Activated T-cell treated with anti-CD3 and anti-CD28 coated beads, Interleukin-2, amount 50 U/mL, for 1 hour (primary cell): ENCODE data around the gene SHROOM1.
"Not testable (repeated sequence)": the region's sequence is repeated elsewhere in the genome, so short reads cannot be mapped to it uniquely, and the experiment has no call there.

Experiments used
- DNase-seq: peaks from one replicate; pipeline ENCODE4 v3.0.0-alpha.2; 2020

Gene SHROOM1

DNA sequence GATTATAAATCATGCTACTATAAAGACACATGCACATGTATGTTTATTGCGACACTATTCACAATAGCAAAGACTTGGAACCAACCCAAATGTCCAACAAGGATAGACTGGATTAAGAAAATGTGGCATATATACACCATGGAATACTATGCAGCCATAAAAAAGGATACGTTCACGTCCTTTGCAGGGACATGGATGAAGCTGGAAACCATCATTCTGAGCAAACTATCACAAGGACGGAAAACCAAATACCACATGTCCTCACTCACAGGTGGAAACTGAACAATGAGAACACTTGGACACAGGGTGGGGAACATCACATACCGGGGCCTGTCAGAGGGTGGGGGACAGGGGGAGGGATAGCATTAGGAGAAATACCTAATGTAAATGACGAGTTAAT lies 24.6 kb downstream of the SHROOM1 start:
- DNase-seq: not testable (repeated sequence)

DNA sequence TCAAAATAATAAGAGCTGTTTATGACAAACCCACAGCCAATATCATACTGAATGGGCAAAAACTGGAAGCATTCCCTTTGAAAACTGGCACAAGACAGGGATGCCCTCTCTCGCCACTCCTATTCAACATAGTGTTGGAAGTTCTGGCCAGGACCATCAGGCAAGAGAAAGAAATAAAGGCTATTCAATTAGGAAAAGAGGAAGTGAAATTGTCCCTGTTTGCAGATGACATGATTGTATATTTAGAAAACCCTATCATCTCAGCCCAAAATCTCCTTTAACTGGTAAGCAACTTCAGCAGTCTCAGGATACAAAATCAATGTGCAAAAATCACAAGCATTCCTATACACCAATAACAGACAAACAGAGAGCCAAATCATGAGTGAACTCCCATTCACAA lies 26.2 kb downstream of the SHROOM1 start:
- not testable (repeated sequence) for DNase-seq

DNA sequence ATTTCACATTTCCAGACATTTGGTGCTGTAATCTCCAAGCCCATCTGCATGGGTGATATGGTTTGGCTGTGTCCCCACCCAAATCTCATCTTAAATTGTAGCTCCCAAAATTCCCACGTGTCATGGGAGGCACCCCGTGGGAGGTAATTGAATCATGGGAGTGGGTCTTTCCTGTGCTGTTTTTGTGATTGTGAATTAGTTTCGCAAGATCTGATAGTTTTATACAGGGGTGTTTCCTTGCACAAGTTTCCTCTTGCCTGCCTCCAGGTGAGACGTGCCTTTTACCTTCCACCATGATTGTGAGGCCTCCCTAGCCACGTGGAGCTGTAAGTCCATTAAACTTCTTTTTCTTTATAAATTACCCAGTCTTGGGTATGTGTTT lies 27.8 kb downstream of the SHROOM1 start:
- DNase-seq: not testable (repeated sequence)

DNA sequence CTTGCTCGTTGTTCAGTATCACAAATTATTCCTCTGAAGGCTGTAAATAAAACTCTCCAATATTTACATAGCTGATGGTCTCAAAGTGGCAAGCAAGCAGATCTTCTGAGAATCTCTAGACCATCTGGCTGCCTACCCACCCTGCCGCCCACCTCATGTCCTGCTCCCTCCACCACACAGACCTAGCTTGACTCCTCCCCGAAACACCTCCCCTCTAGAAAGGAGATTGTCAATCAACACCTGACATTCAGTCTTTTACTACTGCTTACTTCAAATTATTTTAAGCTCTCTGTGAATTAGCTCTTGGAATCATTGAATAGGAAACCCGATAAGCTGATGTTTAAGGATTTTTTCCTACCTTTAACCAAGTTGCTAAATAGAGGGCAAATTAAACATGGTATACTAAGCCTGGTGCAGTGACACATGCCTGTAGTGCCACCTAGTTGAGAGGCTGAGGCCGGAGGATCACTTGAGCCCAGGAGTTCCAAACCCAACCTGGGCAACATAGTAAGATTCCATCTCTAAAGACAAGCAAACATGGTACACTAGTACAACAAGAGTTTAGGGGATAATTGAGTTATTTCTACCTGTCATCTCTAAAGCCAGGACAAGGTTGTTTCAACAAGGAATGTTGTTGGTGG lies 28.3 kb downstream of the SHROOM1 start:
- no peak for DNase-seq

DNA sequence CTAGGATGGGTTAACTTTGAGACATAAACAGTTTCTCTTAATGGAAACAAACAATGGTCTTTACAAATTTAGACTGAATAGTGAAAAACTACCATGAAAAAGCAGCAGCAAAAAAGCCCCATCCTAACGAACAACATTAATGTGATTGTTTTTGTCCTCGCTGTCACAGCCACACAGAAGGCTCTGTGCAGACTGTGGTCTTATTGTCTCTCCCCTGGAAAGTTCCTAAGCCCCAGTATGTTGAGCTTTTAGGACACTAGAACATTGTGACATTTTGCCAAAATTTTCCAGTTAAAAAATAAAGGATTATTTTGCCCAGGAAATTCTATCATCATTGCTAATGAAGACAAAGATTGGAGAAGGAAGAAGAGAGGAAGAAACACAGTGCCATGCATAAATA lies 29.9 kb downstream of the SHROOM1 start:
- no peak for DNase-seq

DNA sequence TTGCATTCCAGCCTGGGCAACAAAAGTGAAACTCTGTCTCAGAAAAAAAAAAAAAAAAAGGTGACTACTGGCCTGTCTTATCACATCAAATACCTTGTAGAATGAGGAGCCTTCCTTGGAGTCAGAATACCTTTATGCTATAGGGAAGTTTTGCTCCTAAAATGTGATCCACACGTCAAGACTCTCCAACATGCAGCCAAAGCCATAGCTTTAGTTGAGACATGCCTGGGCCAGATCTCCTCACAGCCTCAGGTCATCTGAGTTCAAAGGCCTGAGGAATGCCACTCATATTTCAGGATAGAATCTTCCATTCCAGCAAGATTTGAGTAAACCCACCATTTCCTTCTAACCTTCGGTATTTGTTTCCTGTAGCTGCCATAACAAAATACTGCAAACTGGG lies 31.1 kb downstream of the SHROOM1 start:
- no peak for DNase-seq

DNA sequence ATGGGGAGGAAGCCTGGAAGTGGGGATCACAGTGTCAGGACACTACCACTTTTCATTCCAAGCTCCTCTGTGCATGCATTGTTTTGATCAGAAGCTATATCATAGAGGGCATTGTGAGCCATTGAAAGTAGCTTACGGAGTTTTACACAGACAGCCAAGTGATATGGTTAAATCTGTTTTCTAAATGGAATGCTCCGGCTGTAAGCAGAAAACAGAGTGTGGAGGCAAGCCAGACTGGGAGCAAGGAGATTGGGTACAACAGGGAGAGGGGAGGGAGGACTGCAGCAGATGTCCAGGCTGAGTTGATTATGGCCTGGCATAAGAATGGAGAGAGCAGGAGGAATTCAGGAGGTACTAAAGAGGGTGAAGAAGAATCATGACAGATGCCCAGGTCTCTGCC lies 32.8 kb downstream of the SHROOM1 start:
- DNase-seq: no peak

DNA sequence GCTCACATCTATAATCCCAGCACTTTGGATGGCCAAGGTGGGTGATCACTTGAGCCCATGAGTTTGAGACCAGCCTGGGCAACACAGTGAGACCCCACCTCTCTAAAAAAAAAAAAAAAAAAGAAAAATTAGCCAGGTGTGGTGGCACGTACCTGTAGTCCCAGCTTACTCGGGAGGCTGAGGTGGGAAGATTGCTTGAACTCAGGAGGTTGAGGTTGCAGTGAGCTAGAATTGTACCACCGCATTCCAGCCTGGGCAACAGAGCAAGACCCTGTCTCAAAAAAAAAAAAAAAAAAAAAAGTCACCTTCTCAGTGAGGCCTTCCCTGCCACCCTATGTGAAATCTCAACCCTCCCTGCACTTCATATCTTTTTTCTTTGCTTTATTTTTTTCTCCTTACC lies 39.4 kb downstream of the SHROOM1 start:
- no peak for DNase-seq

DNA sequence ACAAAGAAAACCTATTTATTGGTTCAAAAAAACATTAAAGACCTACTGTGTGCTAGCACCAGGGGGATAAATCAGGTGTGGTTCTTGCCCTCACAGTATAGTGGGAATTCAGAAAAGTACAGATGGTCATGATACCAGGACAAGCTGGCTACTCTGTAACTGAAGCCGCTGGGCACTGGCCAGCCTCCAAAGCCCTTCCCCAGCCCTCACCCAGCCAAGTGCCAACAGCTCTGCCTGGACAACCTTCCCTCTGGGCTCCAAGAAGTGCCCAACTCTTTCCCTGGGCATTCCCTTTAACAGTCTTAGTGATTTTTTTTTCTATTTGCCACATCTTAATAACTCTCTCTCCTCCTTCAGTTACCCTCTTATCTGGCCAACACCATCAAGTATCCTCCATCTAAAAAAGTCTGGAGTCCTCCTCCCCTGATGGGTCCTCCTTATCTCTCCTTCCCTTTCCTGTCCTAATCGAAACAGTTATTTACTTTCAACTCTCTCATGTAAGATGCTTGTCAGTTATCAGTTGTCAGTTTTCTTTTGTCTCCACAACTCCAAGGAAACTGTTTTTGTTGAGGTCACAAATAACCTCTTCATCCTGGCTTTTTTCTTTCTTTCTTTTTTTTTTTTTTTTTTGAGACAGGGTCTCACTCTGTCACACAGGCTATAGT lies 40.1 kb downstream of the SHROOM1 start:
- no peak for DNase-seq

DNA sequence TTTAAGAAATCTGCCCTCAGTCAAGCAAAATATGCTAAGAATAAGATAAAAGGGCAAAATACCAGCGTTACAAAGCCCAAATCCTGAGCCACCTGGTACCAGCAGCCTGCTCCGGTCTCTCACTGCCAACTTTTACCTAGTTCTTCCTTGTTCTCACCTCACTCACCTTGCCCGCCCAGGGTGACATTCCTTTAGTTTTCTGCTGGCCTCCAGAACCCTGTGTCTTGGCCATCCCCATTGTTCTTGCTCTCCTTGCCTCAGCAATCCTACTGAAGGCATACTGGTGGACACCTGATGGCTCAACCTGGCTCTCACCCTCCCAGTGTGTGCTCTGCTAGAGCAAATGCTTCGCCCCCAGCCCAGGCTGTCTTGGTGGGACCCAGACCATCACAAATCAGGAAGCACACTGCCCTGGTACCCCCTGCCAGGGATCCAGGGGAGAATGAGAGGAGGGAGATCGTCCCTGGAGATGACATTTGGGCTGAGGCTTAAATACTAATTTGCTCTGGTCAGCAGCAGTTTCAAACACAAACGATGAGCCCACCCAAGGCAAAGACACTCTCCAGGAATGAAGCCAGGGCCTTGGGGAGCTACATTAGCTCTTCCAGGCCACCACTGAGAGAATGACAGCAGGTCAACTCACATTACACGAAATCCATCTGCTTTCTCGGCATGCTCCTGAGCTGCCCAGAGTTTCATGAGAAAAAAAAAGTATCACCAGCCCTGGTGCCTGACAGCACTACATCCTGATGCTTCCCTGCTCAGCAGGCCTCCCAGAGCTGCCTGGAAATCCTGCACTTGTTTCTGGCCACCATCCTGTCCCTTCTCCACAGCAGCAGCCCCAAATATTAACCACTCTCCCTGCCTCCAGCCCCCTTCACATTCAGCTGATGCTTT lies 41.2 kb downstream of the SHROOM1 start:
- no peak for DNase-seq

DNA sequence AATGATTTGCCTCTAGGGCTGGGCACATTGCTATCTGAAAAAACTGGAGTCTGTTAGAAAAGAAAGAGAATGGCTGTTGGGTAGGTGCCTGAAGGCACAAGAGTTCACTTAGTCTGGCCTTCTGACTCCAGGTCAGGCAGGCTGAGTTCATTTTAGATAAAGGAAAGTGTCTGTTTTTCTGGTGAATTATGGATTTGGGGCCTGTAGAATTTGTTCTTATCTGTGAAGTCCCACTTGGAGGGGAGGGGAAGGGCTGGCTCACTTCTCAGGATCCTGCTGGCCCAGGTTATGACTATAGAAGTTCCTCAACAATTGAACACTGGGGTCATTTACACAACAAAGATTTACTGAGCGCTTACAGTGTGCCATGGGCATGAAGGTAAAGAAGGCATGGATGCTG lies 41.9 kb downstream of the SHROOM1 start:
- DNase-seq: no peak

DNA sequence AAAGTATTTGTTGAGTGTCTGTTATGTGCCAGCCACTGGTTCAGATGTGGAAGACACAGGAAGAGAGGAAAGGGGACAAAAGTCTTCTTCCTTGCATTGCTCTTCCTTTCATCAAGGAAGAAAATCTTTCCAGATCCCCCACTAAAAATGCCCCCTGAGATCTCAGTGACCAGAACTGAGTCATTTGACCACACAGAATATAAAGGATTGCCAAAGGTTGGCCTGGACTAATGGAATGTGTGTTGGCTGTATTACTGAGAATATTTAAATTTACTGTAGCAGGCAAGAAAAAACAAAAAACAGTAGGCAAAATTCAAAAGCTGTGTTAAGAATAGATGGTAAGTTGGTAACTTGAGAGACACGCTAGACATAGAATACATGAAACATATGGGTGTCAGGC lies 43.4 kb downstream of the SHROOM1 start:
- DNase-seq: no peak

DNA sequence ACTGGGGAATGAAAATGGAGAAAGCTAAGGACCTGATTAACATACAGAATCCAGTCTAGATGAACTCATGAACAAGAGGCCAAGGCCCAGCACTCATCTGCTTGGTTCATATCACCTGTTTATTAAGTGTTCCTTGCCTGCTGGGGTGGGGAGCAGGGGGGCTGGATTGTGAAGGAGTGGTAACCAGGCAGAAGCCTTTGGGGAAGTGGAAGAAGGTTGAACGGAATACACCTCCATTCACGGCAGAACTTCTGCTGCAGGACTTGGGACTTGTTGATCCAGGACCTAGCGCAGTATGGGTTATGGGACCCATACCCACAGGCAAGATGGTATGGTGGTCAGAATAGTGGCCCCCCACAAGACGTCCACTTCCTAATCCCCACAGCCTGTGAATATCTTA lies 44.6 kb downstream of the SHROOM1 start:
- DNase-seq: no peak

DNA sequence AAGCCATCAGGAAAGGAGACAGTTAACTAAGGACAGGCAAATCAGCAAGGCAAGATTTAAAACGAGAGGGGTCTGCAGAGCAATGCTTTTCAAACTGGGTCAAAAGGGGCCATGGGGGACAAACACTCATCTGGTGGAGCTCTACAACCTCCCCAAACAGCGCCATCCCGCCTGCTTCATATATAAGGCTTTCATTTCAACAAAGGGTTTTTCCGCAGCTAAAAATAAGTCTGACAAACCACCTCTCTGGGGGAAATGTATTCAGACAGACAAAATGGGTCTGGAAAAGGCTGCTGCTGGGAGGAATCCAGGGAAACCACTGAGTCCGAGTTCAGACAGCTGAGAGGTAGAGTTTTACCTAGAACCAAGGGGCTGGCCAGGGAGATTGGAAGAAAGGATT lies 45.1 kb downstream of the SHROOM1 start:
- DNase-seq: no peak

DNA sequence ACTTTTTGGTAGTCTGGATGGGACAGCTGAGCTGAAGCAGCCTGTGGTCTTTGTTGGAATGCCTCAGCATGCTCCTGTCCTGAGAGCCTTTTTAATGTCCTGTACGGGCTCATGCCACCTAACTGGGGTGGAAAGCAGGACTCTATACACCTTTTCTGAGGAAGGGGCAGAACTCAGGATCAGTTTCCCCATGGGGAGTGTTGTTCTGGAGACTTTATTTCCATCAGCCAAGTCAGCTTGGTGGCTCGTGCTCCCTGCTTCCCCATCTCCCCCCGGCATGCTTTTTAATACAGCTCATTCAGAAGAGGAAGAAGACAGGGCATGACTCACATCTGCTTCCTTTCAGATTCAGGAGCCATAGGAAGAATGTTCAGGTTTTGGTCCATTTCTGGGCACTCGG lies 48.3 kb downstream of the SHROOM1 start:
- no peak for DNase-seq

DNA sequence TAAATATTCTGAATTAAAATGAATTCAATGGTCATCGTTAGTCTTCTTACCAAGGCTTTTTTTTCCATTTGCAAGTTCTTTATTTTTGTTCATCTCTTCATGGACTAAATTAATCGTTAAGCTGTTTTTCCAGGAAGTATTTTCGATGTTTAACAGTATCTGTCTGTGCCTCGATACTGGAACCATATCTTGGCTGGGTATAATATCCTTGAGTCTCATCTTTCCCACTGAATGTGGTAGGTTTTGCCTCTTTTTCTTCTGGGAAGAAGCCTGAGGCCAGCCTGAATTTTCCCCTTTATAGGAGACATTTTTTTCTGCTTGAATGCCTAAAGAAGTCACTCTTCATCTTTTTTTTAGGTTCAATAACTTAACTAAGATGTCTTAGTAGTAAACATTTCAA lies 49.4 kb downstream of the SHROOM1 start:
- DNase-seq: no peak

DNA sequence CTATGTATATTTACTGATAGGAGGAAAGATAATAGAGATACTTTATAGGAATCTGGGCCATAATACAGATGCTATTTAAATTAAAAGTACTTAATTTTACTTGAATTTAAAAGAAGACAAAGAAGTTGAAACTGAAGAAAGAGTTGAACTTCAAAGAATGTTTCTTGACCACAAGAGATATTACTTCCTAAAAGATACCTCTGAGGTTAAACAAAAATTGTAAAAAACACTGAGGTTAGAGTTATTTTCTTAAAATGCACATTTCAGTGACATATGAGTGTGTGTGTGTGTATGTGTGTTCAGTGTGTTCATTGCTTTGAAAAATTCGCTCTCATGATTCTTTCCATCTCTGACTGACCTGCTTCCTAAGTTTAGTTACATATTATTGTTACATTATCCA lies 49.9 kb downstream of the SHROOM1 start:
- no peak for DNase-seq

DNA sequence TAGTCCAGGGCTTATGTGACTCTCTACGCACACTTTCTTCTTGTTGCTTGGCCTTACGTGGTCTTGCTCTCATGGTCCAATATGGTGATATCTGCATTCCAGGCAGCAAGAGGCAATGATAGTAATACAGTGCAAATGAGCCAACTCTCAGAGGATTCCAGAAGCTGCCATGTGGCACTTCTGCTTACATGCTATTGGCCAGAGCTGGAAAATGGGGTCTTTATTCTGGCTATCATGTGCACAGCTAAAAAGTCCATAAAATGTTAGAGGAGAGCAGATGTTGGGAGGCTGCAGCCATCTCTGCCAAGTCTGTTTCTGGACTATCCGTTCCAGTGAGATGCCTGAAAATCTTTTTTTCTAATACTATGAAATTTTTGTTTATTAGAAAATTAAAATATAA lies 50.5 kb downstream of the SHROOM1 start:
- DNase-seq: no peak

DNA sequence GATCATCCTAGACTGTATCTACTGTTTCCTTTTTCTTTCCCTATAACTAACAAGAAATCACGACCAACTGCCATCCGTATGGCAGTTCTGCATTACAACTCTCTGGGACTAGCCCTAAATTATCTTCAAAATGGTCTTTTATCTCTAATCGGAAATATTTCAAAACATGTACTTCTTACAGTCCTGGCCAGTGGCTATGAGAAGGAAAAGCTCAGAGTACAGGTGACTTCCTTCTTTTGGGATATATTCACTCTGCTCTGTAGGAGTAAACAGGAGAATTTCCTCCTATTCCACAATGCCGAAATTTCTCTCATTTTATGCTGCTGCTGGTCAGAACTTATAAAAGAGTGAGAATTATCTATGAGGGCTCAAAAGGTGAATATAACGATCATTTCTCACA lies 51.6 kb downstream of the SHROOM1 start:
- DNase-seq: no peak

DNA sequence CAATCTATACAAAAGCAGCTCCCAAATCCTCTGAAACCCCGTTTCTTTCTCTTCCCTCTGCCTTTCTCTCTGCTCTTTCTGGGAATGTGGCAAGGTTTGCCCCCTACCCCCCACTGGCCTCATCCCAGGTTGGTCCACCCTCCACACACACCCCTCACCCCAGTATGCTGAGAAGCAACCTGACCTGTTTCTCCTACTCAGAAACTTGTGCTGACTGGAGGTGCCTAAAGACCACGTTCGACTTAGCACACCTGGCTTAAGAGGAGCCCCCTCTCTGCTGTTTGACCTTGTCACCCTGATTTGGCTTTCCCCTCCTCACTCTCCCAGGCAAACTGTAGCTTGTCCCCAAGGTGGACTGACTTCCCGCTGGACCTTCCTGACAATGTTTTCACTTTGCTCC lies 52.3 kb downstream of the SHROOM1 start:
- no peak for DNase-seq

DNA sequence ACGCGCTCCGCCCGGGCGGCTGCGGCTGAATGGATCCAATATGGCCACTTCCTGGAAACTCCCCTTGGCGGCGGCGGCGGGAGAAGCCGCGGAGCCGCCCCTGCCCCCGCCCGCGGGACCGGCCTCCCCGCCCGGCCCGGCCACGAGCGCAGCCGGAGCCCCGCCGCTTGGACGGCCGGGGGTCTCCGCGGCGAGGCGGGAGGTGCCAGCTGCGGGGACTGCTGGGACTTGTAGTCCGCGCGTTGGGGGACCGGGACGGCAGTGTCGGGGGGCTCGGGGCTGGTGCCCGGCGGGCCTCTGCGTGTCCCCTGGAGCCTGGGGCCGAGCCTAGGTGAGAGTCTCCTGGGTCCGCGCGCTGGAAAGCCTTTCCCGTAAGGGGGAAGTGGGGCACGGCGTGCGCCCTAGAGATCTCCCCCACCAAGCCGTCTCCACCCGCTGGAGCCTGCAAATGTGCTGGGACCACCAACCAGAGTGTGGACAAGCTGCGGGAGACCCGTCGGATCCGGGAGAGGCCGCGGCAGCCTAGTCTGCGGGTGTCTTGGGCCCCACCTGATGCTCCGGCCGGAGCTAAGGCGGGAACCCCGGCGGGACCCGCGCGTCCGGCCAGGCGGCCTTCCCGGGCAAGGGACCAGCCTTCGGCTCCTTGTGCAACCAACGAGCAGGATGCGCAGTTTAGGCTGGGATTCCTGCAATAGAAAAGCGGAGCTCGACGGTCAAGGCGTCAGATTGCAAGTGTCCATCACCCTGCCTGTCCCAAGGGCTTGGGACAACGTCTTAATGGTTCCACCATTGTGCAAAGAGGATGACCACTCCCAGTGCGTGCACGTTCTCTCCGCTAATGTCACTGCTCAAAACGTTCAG lies 53.0 kb downstream of the SHROOM1 start, which contains the start of gene SEPTIN8:
Gene SEPTIN8 (minus strand): TSS at position 31 of the 861 bp plus-strand sequence. CDS start 102 bp downstream, outside the sequence.
- peak; percentile 56 for DNase-seq

DNA sequence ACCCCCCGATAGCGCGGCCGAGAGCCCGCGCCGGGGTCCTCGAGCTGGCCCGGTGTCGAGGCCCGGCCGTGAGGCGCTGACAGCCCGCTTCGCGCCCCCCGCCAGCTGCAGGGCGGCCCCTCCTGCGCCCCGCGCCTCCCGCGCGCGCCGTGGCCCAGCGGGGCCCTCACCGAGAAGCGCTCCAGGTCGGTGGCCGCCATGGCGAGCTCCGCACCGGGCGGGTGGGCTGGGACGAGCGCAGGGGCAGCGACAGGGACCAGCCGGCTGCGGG lies 53.6 kb downstream of the SHROOM1 start:
- no peak for DNase-seq
